ENCODE data around the gene TSPOAP1.

GRCh38 chr17:58252141-58252540 lies 76.5 kb downstream of the TSPOAP1 start:
- no peak for TF ChIP-seq CTCF (IDR thresholded peaks at IDR 0.05; ENCODE audit: low read depth, low read length)
- TF ChIP-seq, protein P1, sequence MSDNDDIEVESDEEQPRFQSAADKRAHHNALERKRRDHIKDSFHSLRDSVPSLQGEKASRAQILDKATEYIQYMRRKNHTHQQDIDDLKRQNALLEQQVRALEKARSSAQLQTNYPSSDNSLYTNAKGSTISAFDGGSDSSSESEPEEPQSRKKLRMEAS (IDR thresholded peaks at IDR 0.05; ENCODE audit: low read depth, low read length): no peak
